ENCODE results near the gene CIRBP. TPM values are rescaled to one million over a fixed set of nuclear protein-coding genes. Genes with fewer than 3 reads are reported as not detected.

The CIRBP gene
- total RNA-seq, 2 donors from 2014 or later: 288 to 385 TPM

GRCh38 chr19:1226227-1226518, 43.0 kb upstream of the CIRBP start:
- Histone ChIP-seq H3K4me3 (no peak overlapping the region), H3K27me3 (no peaks in the 10 kb centered on the region), H3K4me1 (peaks cover 0 to 19% of the 10 kb centered on the region in 2 donors), H3K9me3 (no peaks in the 10 kb centered on the region), H3K27ac (no peak overlapping the region), H3K36me3 (peaks cover 52% of the 10 kb centered on the region)
- no peak for DNase-seq (ENCODE audit: low spot score)
- no peak for TF ChIP-seq CTCF (IDR thresholded peaks at IDR 0.05)

GRCh38 chr19:1226522-1227303, 42.4 kb upstream of the CIRBP start:
- Histone ChIP-seq H3K4me1 (peaks cover 0 to 17% of the 10 kb centered on the region in 2 donors), H3K27ac (no peak overlapping the region), H3K4me3 (no peak overlapping the region), H3K9me3 (no peaks in the 10 kb centered on the region), H3K27me3 (no peaks in the 10 kb centered on the region), H3K36me3 (peaks cover 48% of the 10 kb centered on the region)
- DNase-seq (ENCODE audit: low spot score): no peak
- TF ChIP-seq CTCF (IDR thresholded peaks at IDR 0.05): no peak

GRCh38 chr19:1227304-1228054, 41.7 kb upstream of the CIRBP start:
- Histone ChIP-seq H3K4me1 (peaks cover 0 to 17% of the 10 kb centered on the region in 2 donors), H3K27me3 (no peaks in the 10 kb centered on the region), H3K36me3 (peaks cover 48% of the 10 kb centered on the region), H3K4me3 (no peak overlapping the region), H3K27ac (no peak overlapping the region), H3K9me3 (no peaks in the 10 kb centered on the region)
- DNase-seq (ENCODE audit: low spot score): no peak
- no peak for TF ChIP-seq CTCF (IDR thresholded peaks at IDR 0.05)

- H3K27ac ChIP-seq: no peak overlapping the region
- no peak for TF ChIP-seq CTCF (IDR thresholded peaks at IDR 0.05)
- H3K27me3 ChIP-seq: no peaks in the 10 kb centered on the region
- H3K4me3 ChIP-seq: no peak overlapping the region
- no peak for DNase-seq (ENCODE audit: low spot score)
- H3K4me1 ChIP-seq: peaks cover 0 to 21% of the 10 kb centered on the region in 2 donors
- no peaks in the 10 kb centered on the region for H3K9me3 ChIP-seq
- peaks cover 40% of the 10 kb centered on the region for H3K36me3 ChIP-seq
Measured at GRCh38 chr19:1228161-1228957, 40.8 kb upstream of the CIRBP start.

GRCh38 chr19:1229056-1229923, 39.8 kb upstream of the CIRBP start:
- Histone ChIP-seq H3K4me1 (peaks cover 0 to 22% of the 10 kb centered on the region in 2 donors), H3K36me3 (peaks cover 33% of the 10 kb centered on the region), H3K27ac (no peak overlapping the region), H3K27me3 (no peaks in the 10 kb centered on the region), H3K4me3 (no peak overlapping the region), H3K9me3 (no peaks in the 10 kb centered on the region)
- no peak for DNase-seq (ENCODE audit: low spot score)
- TF ChIP-seq CTCF (IDR thresholded peaks at IDR 0.05): no peak
